ENCODE measurements around the gene ITGBL1. TPM values are rescaled to one million over a fixed set of nuclear protein-coding genes. Genes with fewer than 3 reads are reported as not detected.

ITGBL1 gene
- total and polyA plus RNA-seq, 9 donors: 0.45 to 9.3 (median 1.8) TPM

- no peak for TF ChIP-seq POLR2A (IDR thresholded peaks at IDR 0.05)
- TF ChIP-seq EP300 (IDR thresholded peaks at IDR 0.05): no peak
- DNase-seq: no peak
- no peaks in the 10 kb centered on the region for H3K36me3 ChIP-seq
- no peak overlapping the region for H3K4me3 ChIP-seq
- H3K4me1 ChIP-seq (ENCODE audit: insufficient read depth): no peaks in the 10 kb centered on the region
- H3K9me3 ChIP-seq: no peaks in the 10 kb centered on the region
- intact Hi-C loops (cut with DNase I): no loop called here
- no peaks in the 10 kb centered on the region for H3K27me3 ChIP-seq
- WGBS, 3 donors: 62 to 72% (median 68%) methylated on average over 3 of the region's 3 CpGs
- H3K27ac ChIP-seq: no peak overlapping the region
Observed at GRCh38 chr13:101700598-101700997, 248.1 kb downstream of the ITGBL1 start.

- no peak for DNase-seq
- no peaks in the 10 kb centered on the region for H3K9me3 ChIP-seq
- no peaks in the 10 kb centered on the region for H3K4me1 ChIP-seq (ENCODE audit: insufficient read depth)
- 86 to 89% (median 88%) methylated on average over 1 of the region's 1 CpG for WGBS, 3 donors
- TF ChIP-seq CTCF (IDR thresholded peaks at IDR 0.05) (no peak), EP300 (IDR thresholded peaks at IDR 0.05) (no peak), POLR2A (IDR thresholded peaks at IDR 0.05) (no peak)
- intact Hi-C loops (cut with DNase I): no loop called here
- H3K36me3 ChIP-seq: no peaks in the 10 kb centered on the region
- no peak overlapping the region for H3K27ac ChIP-seq
- no peak overlapping the region for H3K4me3 ChIP-seq
- no peaks in the 10 kb centered on the region for H3K27me3 ChIP-seq
Observed at GRCh38 chr13:101703081-101703480, 250.6 kb downstream of the ITGBL1 start.

DNA sequence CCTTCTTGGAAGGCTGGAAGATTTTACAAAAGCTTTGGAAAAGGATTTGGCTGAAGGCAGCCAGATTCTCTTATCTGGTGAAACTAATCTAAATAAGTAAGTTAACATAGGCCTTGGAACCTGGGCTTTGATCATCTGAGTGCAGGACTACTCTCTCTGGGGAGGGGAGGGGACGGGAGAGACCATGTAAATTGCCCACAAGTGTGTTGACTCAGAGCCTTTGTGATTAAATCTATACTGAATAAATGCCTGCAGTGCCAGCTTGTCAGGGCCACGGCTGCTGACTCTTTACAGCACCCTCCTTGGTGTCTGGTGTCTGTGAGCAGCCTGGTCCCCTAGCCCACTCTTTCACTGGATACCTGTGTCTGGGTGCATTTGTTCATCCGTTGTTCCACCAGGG, 251.4 kb downstream of the ITGBL1 start:
- Histone ChIP-seq H3K27me3 (no peaks in the 10 kb centered on the region), H3K9me3 (no peaks in the 10 kb centered on the region), H3K36me3 (no peaks in the 10 kb centered on the region), H3K27ac (no peak overlapping the region), H3K4me1 (ENCODE audit: insufficient read depth) (no peaks in the 10 kb centered on the region), H3K4me3 (no peak overlapping the region)
- whole genome bisulfite sequencing, 3 donors: 64 to 78% (median 68%) methylated on average over 3 of the region's 3 CpGs
- TF ChIP-seq EP300 (IDR thresholded peaks at IDR 0.05) (no peak), CTCF (IDR thresholded peaks at IDR 0.05) (no peak), POLR2A (IDR thresholded peaks at IDR 0.05) (no peak)
- intact Hi-C loops (cut with DNase I): no loop called here
- DNase-seq: no peak

DNA sequence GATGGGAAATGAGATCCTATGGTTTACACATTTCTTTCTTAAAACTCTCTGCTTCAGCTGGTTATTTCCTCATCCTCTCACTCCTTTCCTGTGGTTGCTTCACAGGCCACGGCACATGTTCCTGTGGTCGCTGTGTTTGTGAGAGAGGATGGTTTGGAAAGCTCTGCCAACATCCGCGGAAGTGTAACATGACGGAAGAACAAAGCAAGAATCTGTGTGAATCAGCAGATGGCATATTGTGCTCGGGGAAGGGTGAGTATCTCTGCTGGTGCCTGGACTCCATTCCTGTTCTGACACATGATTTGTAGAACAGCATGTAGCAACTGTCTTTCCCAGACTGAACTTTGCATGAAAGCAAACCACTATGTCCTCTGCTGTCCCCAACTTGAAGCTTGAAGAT, 254.2 kb downstream of the ITGBL1 start:
- TF ChIP-seq CTCF (IDR thresholded peaks at IDR 0.05) (no peak), EP300 (IDR thresholded peaks at IDR 0.05) (no peak), POLR2A (IDR thresholded peaks at IDR 0.05) (no peak)
- DNase-seq: no peak
- Histone ChIP-seq H3K27me3 (no peaks in the 10 kb centered on the region), H3K27ac (no peak overlapping the region), H3K36me3 (no peaks in the 10 kb centered on the region), H3K4me3 (no peak overlapping the region), H3K9me3 (no peaks in the 10 kb centered on the region), H3K4me1 (ENCODE audit: insufficient read depth) (no peaks in the 10 kb centered on the region)
- intact Hi-C loops (cut with DNase I): no loop called here
- 67 to 77% (median 69%) methylated on average over 6 of the region's 6 CpGs for WGBS, 3 donors

GRCh38 chr13:101707659-101708058, 255.2 kb downstream of the ITGBL1 start:
- Histone ChIP-seq H3K4me1 (ENCODE audit: insufficient read depth) (no peaks in the 10 kb centered on the region), H3K27me3 (no peaks in the 10 kb centered on the region), H3K4me3 (no peak overlapping the region), H3K9me3 (no peaks in the 10 kb centered on the region), H3K36me3 (no peaks in the 10 kb centered on the region), H3K27ac (no peak overlapping the region)
- no peak for TF ChIP-seq EP300 (IDR thresholded peaks at IDR 0.05)
- no peak for TF ChIP-seq CTCF (IDR thresholded peaks at IDR 0.05)
- TF ChIP-seq POLR2A (IDR thresholded peaks at IDR 0.05): no peak
- 80 to 85% (median 80%) methylated on average over 2 of the region's 2 CpGs for WGBS, 3 donors
- intact Hi-C loops (cut with DNase I): no loop called here
- DNase-seq: no peak

All from ovary (tissue), 9 donors.